Lung (tissue), 12 donors: Measurements from ENCODE around the gene MEG3. TPM values are rescaled to one million over a fixed set of nuclear protein-coding genes. Genes with fewer than 3 reads are reported as not detected.

Experiments
- ATAC-seq: fragments of 200-7000 bp; cut with Tn5 transposase; one replicate; pipeline ENCODE4 v1.9.1; 2020; ENCODE audit warnings: moderate number of reproducible peaks; ENCODE audit not compliant: insufficient read depth, low FRiP score
- DNase-seq, 3 donors: peaks; one replicate each; pipeline ENCODE4 v3.0.0-alpha.2; 2013 to 2017
- H3K27ac ChIP-seq, 2 donors: one replicate each; pipeline ENCODE4 v1.5.1; 2013; ENCODE audit warnings: mild to moderate bottlenecking in 2 of 2, moderate library complexity in 2 of 2, control low read depth in 1 of 2, inconsistent platforms in 1 of 2, low read depth in 1 of 2, low read length in 1 of 2
- H3K27me3 ChIP-seq, 3 donors: one replicate each; pipeline ENCODE4 v1.5.1; 2013; ENCODE audit warnings: low read length in 2 of 3; ENCODE audit not compliant: control insufficient read depth in 3 of 3, insufficient read depth in 3 of 3
- H3K36me3 ChIP-seq, 4 donors: one replicate each; pipeline ENCODE4 v1.5.1; 2013; ENCODE audit warnings: low read length in 4 of 4, mild to moderate bottlenecking in 1 of 4, moderate library complexity in 1 of 4; ENCODE audit not compliant: control insufficient read depth in 4 of 4, insufficient read depth in 4 of 4
- H3K4me1 ChIP-seq, 5 donors: one replicate each; pipeline ENCODE4 v1.5.1; 2013; ENCODE audit warnings: low read length in 5 of 5, mild to moderate bottlenecking in 2 of 5, moderate library complexity in 1 of 5; ENCODE audit not compliant: control insufficient read depth in 5 of 5, insufficient read depth in 5 of 5
- H3K4me3 ChIP-seq: one replicate; pipeline ENCODE4 v1.5.1; 2013; ENCODE audit warnings: mild to moderate bottlenecking, control low read depth, moderate library complexity
- H3K9ac ChIP-seq, 2 donors: one replicate each; pipeline ENCODE4 v1.5.1; 2013; ENCODE audit warnings: low read length in 2 of 2, control low read depth in 1 of 2; ENCODE audit not compliant: insufficient read depth in 1 of 2
- H3K9me3 ChIP-seq, 4 donors: one replicate each; pipeline ENCODE4 v1.5.1; 2013; ENCODE audit warnings: low read length in 3 of 4, mild to moderate bottlenecking in 1 of 4, moderate library complexity in 1 of 4; ENCODE audit not compliant: control insufficient read depth in 4 of 4, insufficient read depth in 3 of 4
- CTCF ChIP-seq: IDR thresholded peaks from 2 replicates; pipeline ENCODE4 v1.5.1; 2012; ENCODE audit warnings: mild to moderate bottlenecking; ENCODE audit errors: control extremely low read depth, extremely low read depth
- WGBS, 2 donors: extraction: QIAGEN DNeasy Blood & Tissue Kit; methylation state at CpG; one replicate each; pipeline ENCODE4 v1.1.7; 2013; 5-methylcytosine and 5-hydroxymethylcytosine counted together
- polyA plus RNA-seq, 2 donors: library from polyadenylated mRNA; stranded (reverse); fragments of 200-250 nt; gene quantifications; one replicate each; pipeline ENCODE4 v1.2.1, GENCODE V29; 2013
- total RNA-seq, 2 donors: library from RNA; depleted of rRNA in 1 of 2; stranded (reverse); fragments of >200 nt in 1 of 2; gene quantifications; one replicate each; pipeline ENCODE4 v1.2.1, GENCODE V29; 2014 to 2021
- donor health status: control.
- donor health status: control.
- donor health status: Bipolar disorder and iron deficiency.
- donor health status: healthy.
- donor health status: DM: yes; HTN: yes; CAD: no.

Gene MEG3
- total and polyA plus RNA-seq, 4 donors: 5.9 to 267 (median 14.8) TPM

DNA sequence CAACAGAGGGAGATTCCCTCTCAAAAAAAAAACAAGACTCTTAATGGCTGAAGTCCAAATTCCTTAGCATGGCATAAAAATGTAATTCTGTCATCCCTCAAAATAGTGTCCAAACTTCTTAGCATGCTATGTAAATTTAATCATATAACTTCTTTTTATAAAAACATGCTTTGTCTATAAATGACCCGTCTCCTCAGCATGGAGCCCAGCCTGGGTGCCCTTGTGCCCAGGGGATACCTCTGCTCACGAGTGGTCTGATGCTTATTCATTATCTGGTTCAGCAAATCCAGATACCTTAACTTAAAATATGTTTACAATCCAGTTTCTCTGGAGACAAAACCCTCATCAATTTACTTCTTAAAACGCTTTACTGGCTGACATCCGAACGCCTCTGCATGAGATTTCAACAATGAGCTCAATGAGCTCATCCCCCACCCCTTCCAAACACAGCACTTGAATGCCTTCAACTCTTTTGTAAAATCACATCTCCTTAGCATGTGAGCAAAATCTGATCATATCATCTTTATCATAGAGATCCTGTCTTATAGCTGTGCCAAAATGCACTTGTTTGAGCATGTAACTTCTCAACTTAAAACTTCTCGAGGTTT, 61.9 kb downstream of the MEG3 start:
- ATAC-seq (no peak), DNase-seq (no peak)
- Histone ChIP-seq H3K27me3 (peaks cover 0 to 8% (median 0%) of the 10 kb centered on the region in 3 donors), H3K4me3 (no peak overlapping the region), H3K36me3 (peaks cover 0 to 7% (median 3%) of the 10 kb centered on the region in 4 donors), H3K9me3 (peaks cover 0 to 4% (median 0%) of the 10 kb centered on the region in 4 donors), H3K27ac (no peak overlapping the region), H3K4me1 (no peaks in the 10 kb centered on the region), H3K9ac (no peak overlapping the region)
- TF ChIP-seq CTCF: no peak
- WGBS, 2 donors: 67 to 80% methylated on average over 6 of the region's 6 CpGs

DNA sequence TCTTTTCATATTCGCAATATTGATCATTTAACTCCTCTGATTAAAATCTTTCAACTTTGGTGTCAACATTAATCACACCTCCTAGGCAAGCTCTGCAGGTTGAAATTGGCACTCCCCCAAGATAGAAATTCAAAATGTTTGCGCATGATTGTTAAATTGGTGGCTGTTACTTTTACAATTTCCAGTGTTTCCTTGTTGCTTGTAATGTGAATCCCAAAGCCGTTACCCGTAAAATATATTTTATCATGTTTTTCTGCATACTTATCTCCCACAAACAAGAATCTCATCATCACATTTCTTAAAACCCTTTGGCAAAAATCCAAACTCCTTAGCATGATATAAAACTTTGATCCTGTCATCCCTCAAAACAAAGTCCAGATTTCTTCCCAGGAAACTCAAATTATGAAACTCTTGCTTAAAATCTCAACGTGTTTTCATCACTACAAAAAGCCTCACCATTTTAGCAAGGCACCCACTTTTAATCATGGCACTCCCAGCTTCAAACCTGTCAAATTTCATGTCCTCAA, 62.9 kb downstream of the MEG3 start:
- no peak for ATAC-seq

DNA sequence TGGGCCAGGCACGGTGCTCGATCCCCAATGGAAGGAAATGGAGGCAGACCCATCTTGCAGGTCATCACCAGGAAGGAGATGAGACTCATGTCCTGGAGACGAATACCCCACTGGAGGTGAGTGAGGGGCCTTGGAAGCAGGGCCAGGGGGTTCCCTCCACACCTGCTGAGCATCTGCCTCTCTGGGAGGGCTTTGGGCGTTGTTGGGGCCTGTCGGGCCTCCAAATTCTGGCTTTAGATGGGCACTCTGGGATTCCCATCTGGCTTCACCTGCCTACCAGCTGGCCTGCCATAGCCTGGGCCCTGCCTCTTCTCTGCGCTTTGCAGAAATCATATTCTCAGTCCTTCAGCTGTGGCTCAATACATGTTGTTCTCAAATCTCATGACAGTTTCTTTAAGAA, 63.7 kb downstream of the MEG3 start:
- Histone ChIP-seq H3K4me1 (no peaks in the 10 kb centered on the region), H3K9ac (no peak overlapping the region)
- DNase-seq: no peak

More for the DNA sequence above, 62.9 kb downstream of the MEG3 start:
- TF ChIP-seq CTCF: no peak
- Histone ChIP-seq H3K9ac (no peak overlapping the region), H3K4me1 (no peaks in the 10 kb centered on the region), H3K4me3 (no peak overlapping the region), H3K9me3 (no peaks in the 10 kb centered on the region), H3K27me3 (peaks cover 0 to 8% (median 0%) of the 10 kb centered on the region in 3 donors), H3K36me3 (peaks cover 0 to 7% (median 3%) of the 10 kb centered on the region in 4 donors), H3K27ac (no peak overlapping the region)
- WGBS, 2 donors: 66 to 80% methylated on average over 5 of the region's 5 CpGs
- DNase-seq: no peak

More for the DNA sequence above, 63.7 kb downstream of the MEG3 start:
- no peak for TF ChIP-seq CTCF
- Histone ChIP-seq H3K9me3 (no peaks in the 10 kb centered on the region), H3K36me3 (peaks cover 0 to 7% (median 0%) of the 10 kb centered on the region in 4 donors), H3K27ac (no peak overlapping the region), H3K27me3 (peaks cover 0 to 10% (median 0%) of the 10 kb centered on the region in 3 donors), H3K4me3 (no peak overlapping the region)
- WGBS, 2 donors: 93 to 97% methylated on average over 6 of the region's 6 CpGs
- no peak for ATAC-seq
